Kidney (tissue), 14 donors: ENCODE data around the gene CCM2L. TPM values are rescaled to one million over a fixed set of nuclear protein-coding genes. Genes with fewer than 3 reads are reported as not detected.

Source experiments
- DNase-seq, 5 donors: peaks; one replicate each; pipeline ENCODE4 v3.0.0-alpha.2; 2013 to 2020
- FAIRE-seq: peaks from 2 replicates; lab custom pipeline; 2012; peaks lifted over from hg19 to GRCh38; lab: Jason Lieb, UNC
- H3K27ac ChIP-seq, 2 donors: one replicate each; pipeline ENCODE4 v1.7.0; 2013; ENCODE audit warnings: low read depth in 2 of 2, low read length in 2 of 2, inconsistent platforms in 1 of 2
- H3K27me3 ChIP-seq: one replicate; pipeline ENCODE4 v1.7.1; 2013; ENCODE audit warnings: low read length, inconsistent platforms; ENCODE audit not compliant: control insufficient read depth, insufficient read depth
- H3K36me3 ChIP-seq, 3 donors: one replicate each; pipeline versions ENCODE4 v1.7.0 to v1.7.1; 2013; ENCODE audit warnings: low read length in 3 of 3, control low read depth in 1 of 3, inconsistent platforms in 1 of 3; ENCODE audit not compliant: insufficient read depth in 3 of 3, control insufficient read depth in 2 of 3
- H3K4me1 ChIP-seq, 3 donors: one replicate each; pipeline versions ENCODE4 v1.7.0 to v1.7.1; 2013; ENCODE audit warnings: low read length in 3 of 3, inconsistent platforms in 1 of 3, low read depth in 1 of 3; ENCODE audit not compliant: control insufficient read depth in 2 of 3, insufficient read depth in 2 of 3
- H3K4me3 ChIP-seq, 3 donors: one replicate each; pipeline versions ENCODE4 v1.7.0 to v1.8.1; 2013; ENCODE audit warnings: low read length in 3 of 3, control low read depth in 1 of 3, inconsistent platforms in 1 of 3
- H3K9ac ChIP-seq, 3 donors: one replicate each; pipeline versions ENCODE4 v1.7.0 to v1.7.1; 2013; ENCODE audit warnings: low read length in 3 of 3, control low read depth in 1 of 3, inconsistent platforms in 1 of 3
- H3K9me3 ChIP-seq, 3 donors: one replicate each; pipeline versions ENCODE4 v1.7.0 to v1.7.1; 2013; ENCODE audit warnings: low read length in 3 of 3, control low read depth in 1 of 3, inconsistent platforms in 1 of 3; ENCODE audit not compliant: control insufficient read depth in 2 of 3, insufficient read depth in 1 of 3
- intact Hi-C: fragments of 100-400 bp; cut with DNase I; formaldehyde crosslinking; loops from one replicate; pipeline ENCODE4 v1.11.1; 2022
- polyA plus RNA-seq: library from polyadenylated mRNA; stranded (reverse); fragments of 350-450 nt; fragmentation: Illumina TruSeq; extraction: RNeasy Lipid Tissue Mini Kit (QIAGEN cat#74804); gene quantifications from one replicate; pipeline ENCODE4 v1.2.3, GENCODE V29; 2014; ENCODE audit warnings: low read depth, low replicate concordance; ENCODE audit not compliant: insufficient read depth
- total RNA-seq: library from RNA; stranded (reverse); fragmentation: NEBNext Ultra II Directional; extraction: Animal tissue kit (Norgen Biotek cat#: 25700); gene quantifications from one replicate; pipeline ENCODE4 v1.2.1, GENCODE V29; 2021
- TF ChIP-seq, protein P1 (sequence below): IDR thresholded peaks from 3 replicates; pipeline ENCODE4 v1.5.1; 2012; ENCODE audit warnings: mild to moderate bottlenecking, moderate library complexity, borderline replicate concordance; ENCODE audit not compliant: insufficient read depth; ENCODE audit errors: extremely low read depth
- donor health status: control.
- donor health status: control.
- donor health status: control.
- donor health status: control.
- donor health status: control.
- donor health status: DM: yes; HTN: yes; CAD: no.
- donor health status: Normal renal cell carcinoma (clear cell type).

The CCM2L gene
- total and polyA plus RNA-seq, 2 donors from 2014 or later, result 9.9 to 13.8 TPM

- no peak for DNase-seq
- intact Hi-C loops, result no loop called here
- Histone ChIP-seq H3K9me3 (no peaks in the 10 kb centered on the region), H3K27me3 (no peaks in the 10 kb centered on the region), H3K27ac (no peak overlapping the region), H3K36me3 (no peaks in the 10 kb centered on the region), H3K9ac (no peak overlapping the region), H3K4me1 (no peaks in the 10 kb centered on the region), H3K4me3 (no peak overlapping the region)
- TF ChIP-seq, protein P1, sequence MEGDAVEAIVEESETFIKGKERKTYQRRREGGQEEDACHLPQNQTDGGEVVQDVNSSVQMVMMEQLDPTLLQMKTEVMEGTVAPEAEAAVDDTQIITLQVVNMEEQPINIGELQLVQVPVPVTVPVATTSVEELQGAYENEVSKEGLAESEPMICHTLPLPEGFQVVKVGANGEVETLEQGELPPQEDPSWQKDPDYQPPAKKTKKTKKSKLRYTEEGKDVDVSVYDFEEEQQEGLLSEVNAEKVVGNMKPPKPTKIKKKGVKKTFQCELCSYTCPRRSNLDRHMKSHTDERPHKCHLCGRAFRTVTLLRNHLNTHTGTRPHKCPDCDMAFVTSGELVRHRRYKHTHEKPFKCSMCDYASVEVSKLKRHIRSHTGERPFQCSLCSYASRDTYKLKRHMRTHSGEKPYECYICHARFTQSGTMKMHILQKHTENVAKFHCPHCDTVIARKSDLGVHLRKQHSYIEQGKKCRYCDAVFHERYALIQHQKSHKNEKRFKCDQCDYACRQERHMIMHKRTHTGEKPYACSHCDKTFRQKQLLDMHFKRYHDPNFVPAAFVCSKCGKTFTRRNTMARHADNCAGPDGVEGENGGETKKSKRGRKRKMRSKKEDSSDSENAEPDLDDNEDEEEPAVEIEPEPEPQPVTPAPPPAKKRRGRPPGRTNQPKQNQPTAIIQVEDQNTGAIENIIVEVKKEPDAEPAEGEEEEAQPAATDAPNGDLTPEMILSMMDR, result no peak
- FAIRE-seq, result no peak
Observed at GRCh38 chr20:32009564-32009963, 674 bp upstream of the CCM2L start.

DNA sequence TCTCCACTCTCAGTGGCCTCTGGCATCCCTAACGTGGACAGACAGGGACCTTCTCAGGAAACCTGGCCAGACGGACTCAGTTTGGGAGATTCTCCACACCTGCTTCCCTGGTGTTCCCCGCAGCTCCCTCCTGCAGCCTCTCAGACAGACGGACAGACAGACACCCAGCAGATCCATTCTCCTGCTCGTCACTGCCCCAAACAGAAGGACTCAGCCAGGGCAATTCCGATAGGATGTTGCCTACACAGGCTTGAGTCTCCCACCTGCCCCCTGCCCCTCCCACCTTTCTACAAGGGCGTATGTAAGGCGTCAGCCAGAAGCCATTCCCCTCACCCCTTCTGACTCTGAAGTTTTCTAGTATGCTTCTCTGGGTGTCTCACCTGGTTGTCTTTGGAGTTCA is 428 bp downstream of the CCM2L start:
- intact Hi-C loops, result no loop called here
- no peak for DNase-seq
- no peaks in the 10 kb centered on the region for H3K4me1 ChIP-seq
- H3K36me3 ChIP-seq, result no peaks in the 10 kb centered on the region
- H3K9ac ChIP-seq, result no peak overlapping the region
- no peaks in the 10 kb centered on the region for H3K9me3 ChIP-seq
- H3K4me3 ChIP-seq, result peak overlapping the region in 2 of 3 donors; percentile 35 to 45
- H3K27ac ChIP-seq, result no peak overlapping the region
- FAIRE-seq, result no peak
- no peaks in the 10 kb centered on the region for H3K27me3 ChIP-seq
- TF ChIP-seq, protein P1, result no peak

GRCh38 chr20:32012159-32012688 is 2.0 kb downstream of the CCM2L start:
- Histone ChIP-seq H3K9me3 (no peaks in the 10 kb centered on the region), H3K4me3 (peak overlapping the region in 1 of 3 donors; percentile 7), H3K36me3 (no peaks in the 10 kb centered on the region), H3K9ac (no peak overlapping the region), H3K27me3 (no peaks in the 10 kb centered on the region), H3K27ac (no peak overlapping the region), H3K4me1 (no peaks in the 10 kb centered on the region)
- intact Hi-C loops, result no loop called here
- no peak for DNase-seq
- TF ChIP-seq, protein P1, result no peak
- FAIRE-seq, result no peak

DNA sequence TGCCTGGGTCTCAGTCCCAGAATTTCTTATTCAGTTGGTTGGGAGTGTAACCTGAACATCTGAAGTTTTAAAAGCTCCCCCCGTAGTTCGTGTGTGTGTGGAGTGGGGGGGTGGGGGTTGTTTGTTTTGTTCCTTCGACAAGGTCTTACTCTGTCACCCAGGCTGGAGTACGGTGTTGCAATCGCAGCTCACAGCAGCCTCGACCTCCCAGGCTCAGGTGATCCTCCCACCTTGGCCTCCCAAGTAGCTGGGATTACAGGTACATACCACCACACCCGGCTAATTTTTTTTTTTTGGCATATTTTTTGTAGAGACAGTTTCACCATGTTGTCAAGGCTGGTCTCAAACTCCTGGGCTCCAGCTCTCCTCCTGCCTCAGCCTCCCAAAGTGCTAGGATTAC is 3.1 kb downstream of the CCM2L start:
- TF ChIP-seq, protein P1, result no peak
- FAIRE-seq (no peak), DNase-seq (no peak)
- peaks cover 0 to 3% (median 0%) of the 10 kb centered on the region in 3 donors for H3K4me1 ChIP-seq
- H3K36me3 ChIP-seq, result no peaks in the 10 kb centered on the region
- H3K4me3 ChIP-seq, result no peak overlapping the region
- no peak overlapping the region for H3K27ac ChIP-seq
- no peaks in the 10 kb centered on the region for H3K27me3 ChIP-seq
- intact Hi-C loops, result no loop called here
- H3K9ac ChIP-seq, result no peak overlapping the region
- no peaks in the 10 kb centered on the region for H3K9me3 ChIP-seq
